ENCODE results near the gene KDM4F. TPM values are rescaled to one million over a fixed set of nuclear protein-coding genes. Genes with fewer than 3 reads are reported as not detected.
"Not testable (repeated sequence)": the region's sequence is repeated elsewhere in the genome, so short reads cannot be mapped to it uniquely, and the experiment has no call there.

KDM4F gene
- total and polyA plus RNA-seq, 2 donors (not counting 1 experiment from before 2014, with no cell fraction given), result not detected

GRCh38 chr11:95024958-95025357 is 24.3 kb upstream of the KDM4F start, which contains the start of gene KDM4E:
Gene KDM4E, plus strand, starts transcription at chr11:95025258. Its CDS starts 300 bp downstream, at chr11:95025558.
- no peak within 1 kb of the TSS for H3K4me3 ChIP-seq (replicated peaks in 1 of 4; ENCODE audit: control extremely low read depth in 1 of 4, insufficient read depth in 1 of 4, low read depth in 3 of 4, low read length in 4 of 4)
- H3K27me3 ChIP-seq (ENCODE audit: control insufficient read depth, insufficient read depth, low read length), result no peaks in the 10 kb centered on the region
- H2AFZ ChIP-seq (ENCODE audit: low read length), result no peak within 1 kb of the TSS
- H3K36me3 ChIP-seq (ENCODE audit: control insufficient read depth, insufficient read depth, low read length), result no peaks in the 10 kb centered on the region
- DNase-seq (ENCODE audit: low read depth in 2 of 2), result no peak
- no peak within 1 kb of the TSS for H3K9ac ChIP-seq (ENCODE audit: insufficient read depth, low read length)
- no peak within 1 kb of the TSS for H3K27ac ChIP-seq (ENCODE audit: insufficient read depth, low read length)
- no peaks in the 10 kb centered on the region for H3K79me2 ChIP-seq (ENCODE audit: control insufficient read depth, insufficient read depth, low read length)
- TF ChIP-seq EZH2 (IDR thresholded peaks at IDR 0.05; ENCODE audit: low read length, missing control alignments), result no peak
- H3K4me2 ChIP-seq (ENCODE audit: extremely low read depth, insufficient read depth, low read length), result no peak within 1 kb of the TSS
- H3K9me3 ChIP-seq (ENCODE audit: control insufficient read depth, insufficient read depth, low read depth, low read length), result no peaks in the 10 kb centered on the region
- no peaks in the 10 kb centered on the region for H3K4me1 ChIP-seq (ENCODE audit: control insufficient read depth, extremely low read depth, insufficient read depth, low read length)
- no peaks in the 10 kb centered on the region for H4K20me1 ChIP-seq (ENCODE audit: control insufficient read depth, extremely low read depth, insufficient read depth, low read length)

- not testable (repeated sequence) for H3K27me3 ChIP-seq (ENCODE audit: control insufficient read depth, insufficient read depth, low read length); H3K9ac ChIP-seq (ENCODE audit: insufficient read depth, low read length); H3K27ac ChIP-seq (ENCODE audit: insufficient read depth, low read length); H3K36me3 ChIP-seq (ENCODE audit: control insufficient read depth, insufficient read depth, low read length); H3K9me3 ChIP-seq (ENCODE audit: control insufficient read depth, insufficient read depth, low read depth, low read length); H3K4me1 ChIP-seq (ENCODE audit: control insufficient read depth, extremely low read depth, insufficient read depth, low read length); H3K79me2 ChIP-seq (ENCODE audit: control insufficient read depth, insufficient read depth, low read length); H3K4me3 ChIP-seq (replicated peaks in 1 of 4; ENCODE audit: control extremely low read depth in 1 of 4, insufficient read depth in 1 of 4, low read depth in 3 of 4, low read length in 4 of 4); DNase-seq (ENCODE audit: low read depth in 2 of 2); H2AFZ ChIP-seq (ENCODE audit: low read length); H3K4me2 ChIP-seq (ENCODE audit: extremely low read depth, insufficient read depth, low read length); H4K20me1 ChIP-seq (ENCODE audit: control insufficient read depth, extremely low read depth, insufficient read depth, low read length)
Measured at GRCh38 chr11:95025594-95025993, 23.6 kb upstream of the KDM4F start.

GRCh38 chr11:95028357-95028756 is 20.9 kb upstream of the KDM4F start:
- H4K20me1 ChIP-seq (ENCODE audit: control insufficient read depth, extremely low read depth, insufficient read depth, low read length), result no peaks in the 10 kb centered on the region
- no peaks in the 10 kb centered on the region for H3K79me2 ChIP-seq (ENCODE audit: control insufficient read depth, insufficient read depth, low read length)
- H3K9me3 ChIP-seq (ENCODE audit: control insufficient read depth, insufficient read depth, low read depth, low read length), result no peaks in the 10 kb centered on the region
- no peak for TF ChIP-seq CTCF (conservative IDR thresholded peaks at IDR 0.05 in 1 of 2, IDR thresholded peaks at IDR 0.05 in 1 of 2; ENCODE audit: low read depth in 1 of 2, low read length in 2 of 2)
- TF ChIP-seq EZH2 (IDR thresholded peaks at IDR 0.05; ENCODE audit: low read length, missing control alignments), result no peak
- no peaks in the 10 kb centered on the region for H3K27me3 ChIP-seq (ENCODE audit: control insufficient read depth, insufficient read depth, low read length)
- no peak overlapping the region for H2AFZ ChIP-seq (ENCODE audit: low read length)
- H3K36me3 ChIP-seq (ENCODE audit: control insufficient read depth, insufficient read depth, low read length), result no peaks in the 10 kb centered on the region
- H3K4me2 ChIP-seq (ENCODE audit: extremely low read depth, insufficient read depth, low read length), result no peak overlapping the region
- H3K27ac ChIP-seq (ENCODE audit: insufficient read depth, low read length), result no peak overlapping the region
- no peak overlapping the region for H3K4me3 ChIP-seq (replicated peaks in 1 of 4; ENCODE audit: control extremely low read depth in 1 of 4, insufficient read depth in 1 of 4, low read depth in 3 of 4, low read length in 4 of 4)
- H3K4me1 ChIP-seq (ENCODE audit: control insufficient read depth, extremely low read depth, insufficient read depth, low read length), result no peaks in the 10 kb centered on the region
- H3K9ac ChIP-seq (ENCODE audit: insufficient read depth, low read length), result no peak overlapping the region
- DNase-seq (ENCODE audit: low read depth in 2 of 2), result no peak

GRCh38 chr11:95033051-95033450 is 16.2 kb upstream of the KDM4F start:
- Histone ChIP-seq H3K9me3 (ENCODE audit: control insufficient read depth, insufficient read depth, low read depth, low read length) (no peaks in the 10 kb centered on the region), H3K4me3 (replicated peaks in 1 of 4; ENCODE audit: control extremely low read depth in 1 of 4, insufficient read depth in 1 of 4, low read depth in 3 of 4, low read length in 4 of 4) (no peak overlapping the region), H3K36me3 (ENCODE audit: control insufficient read depth, insufficient read depth, low read length) (no peaks in the 10 kb centered on the region), H3K27me3 (ENCODE audit: control insufficient read depth, insufficient read depth, low read length) (no peaks in the 10 kb centered on the region), H3K4me1 (ENCODE audit: control insufficient read depth, extremely low read depth, insufficient read depth, low read length) (no peaks in the 10 kb centered on the region), H4K20me1 (ENCODE audit: control insufficient read depth, extremely low read depth, insufficient read depth, low read length) (no peaks in the 10 kb centered on the region), H2AFZ (ENCODE audit: low read length) (no peak overlapping the region), H3K79me2 (ENCODE audit: control insufficient read depth, insufficient read depth, low read length) (no peaks in the 10 kb centered on the region), H3K9ac (ENCODE audit: insufficient read depth, low read length) (no peak overlapping the region), H3K27ac (ENCODE audit: insufficient read depth, low read length) (no peak overlapping the region), H3K4me2 (ENCODE audit: extremely low read depth, insufficient read depth, low read length) (no peak overlapping the region)
- TF ChIP-seq EZH2 (IDR thresholded peaks at IDR 0.05; ENCODE audit: low read length, missing control alignments) (no peak), CTCF (conservative IDR thresholded peaks at IDR 0.05 in 1 of 2, IDR thresholded peaks at IDR 0.05 in 1 of 2; ENCODE audit: low read depth in 1 of 2, low read length in 2 of 2) (no peak)
- DNase-seq (ENCODE audit: low read depth in 2 of 2), result no peak

Data from fibroblast of lung (primary cell).